GM21423 (cell line): ENCODE measurements around the gene CBFA2T3.
"Not testable (repeated sequence)": the region's sequence is repeated elsewhere in the genome, so short reads cannot be mapped to it uniquely, and the experiment has no call there.

Experiments
- ATAC-seq: cut with Tn5 transposase; IDR thresholded peaks from one replicate; pipeline ENCODE4 v1.9.1; 2021; ENCODE audit warnings: mild to moderate bottlenecking, moderate library complexity; ENCODE audit not compliant: unreplicated experiment

The CBFA2T3 gene

DNA sequence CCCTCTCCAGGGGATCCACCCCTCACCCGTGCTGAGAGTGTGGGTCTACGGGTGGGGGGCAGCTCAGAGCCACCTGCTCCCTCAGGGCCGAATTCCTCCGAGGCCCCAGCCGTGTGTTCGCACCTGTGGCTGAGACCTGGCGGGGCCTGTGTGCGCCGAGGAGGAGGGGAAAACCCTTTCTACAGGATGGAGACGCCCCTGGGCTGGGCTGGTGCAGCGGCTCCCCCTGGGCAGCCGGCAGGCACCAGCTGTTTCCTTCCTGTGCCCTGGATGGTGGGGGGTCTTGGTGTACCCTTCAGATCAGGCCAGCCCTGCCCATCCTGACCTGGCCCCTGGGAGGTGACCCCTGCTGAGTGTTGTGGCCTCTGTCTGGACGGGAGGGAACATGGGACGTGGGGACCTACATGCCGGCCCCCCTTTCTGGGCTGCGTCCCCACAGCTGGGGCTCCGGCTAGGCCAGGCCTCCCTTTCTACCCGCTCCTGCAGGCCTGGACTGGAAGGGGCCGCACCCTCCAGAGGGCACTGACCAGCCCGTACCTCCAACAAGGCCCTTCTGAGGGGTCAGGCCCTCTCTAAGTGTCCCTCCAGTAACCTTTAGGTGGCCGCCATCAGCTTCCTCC, 82.2 kb downstream of the CBFA2T3 start:
- no peak for ATAC-seq

GRCh38 chr16:88894266-88894665, 82.7 kb downstream of the CBFA2T3 start:
- ATAC-seq: not testable (repeated sequence)

DNA sequence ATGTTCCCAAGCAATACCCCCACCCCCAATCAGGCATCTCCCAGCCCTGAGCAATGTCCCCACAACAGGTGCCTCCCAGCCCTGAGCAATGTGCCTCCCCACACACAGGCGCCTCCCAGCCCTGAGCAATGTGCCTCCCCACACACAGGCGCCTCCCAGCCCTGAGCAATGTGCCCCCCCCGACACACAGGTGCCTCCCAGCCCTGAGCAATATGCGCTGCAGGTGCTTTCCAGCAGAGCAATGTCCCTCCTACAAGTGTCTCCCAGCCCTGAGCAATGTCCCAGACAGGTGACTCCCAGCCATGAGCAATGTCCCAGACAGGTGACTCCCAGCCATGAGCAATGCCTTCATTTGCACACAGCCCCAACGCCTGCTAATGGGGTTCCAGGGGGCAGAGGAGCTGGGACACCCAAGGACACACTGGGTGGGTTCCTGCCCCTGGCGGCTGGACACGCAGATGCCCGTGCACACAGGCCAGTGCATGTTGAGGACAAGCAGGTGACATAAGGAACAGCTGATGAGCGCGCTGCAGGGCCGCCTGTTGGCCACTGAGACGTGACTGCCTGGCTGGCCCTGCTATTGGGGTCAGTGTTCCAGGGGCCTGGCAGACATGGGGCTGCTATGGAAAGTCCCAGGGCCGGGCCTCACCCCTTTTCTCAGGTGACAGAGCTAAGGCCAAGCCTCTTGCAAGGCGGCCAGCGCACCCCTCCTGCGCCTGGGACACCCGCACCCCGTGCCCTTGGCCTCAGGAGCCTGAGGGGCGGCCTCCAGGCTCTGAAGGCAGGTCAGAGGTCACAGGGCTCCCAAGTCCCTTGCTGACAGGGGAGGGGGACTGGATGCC, 83.7 kb downstream of the CBFA2T3 start:
- ATAC-seq: no peak

GRCh38 chr16:88892065-88892464, 84.9 kb downstream of the CBFA2T3 start:
- no peak for ATAC-seq

DNA sequence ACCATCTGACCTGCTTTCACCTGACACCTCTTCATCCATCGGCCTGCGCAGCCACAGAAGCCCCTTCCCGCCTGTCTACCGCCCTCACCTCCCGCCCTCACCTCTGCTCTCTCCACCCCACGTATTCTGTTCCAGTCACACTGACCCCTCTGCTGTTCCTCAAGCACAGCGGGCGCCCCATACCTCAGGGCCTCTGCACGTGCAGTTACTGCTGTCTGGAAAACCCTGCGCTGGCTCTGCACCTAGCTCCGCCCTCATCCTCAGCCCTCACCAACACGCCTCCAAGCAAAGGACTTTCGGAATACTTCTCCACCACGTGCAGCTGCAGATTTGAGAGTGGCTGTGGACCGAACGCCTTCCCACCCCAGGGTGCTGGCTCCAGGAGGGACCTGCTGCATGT, 85.9 kb downstream of the CBFA2T3 start:
- ATAC-seq: no peak

GRCh38 chr16:88889702-88890352, 87.2 kb downstream of the CBFA2T3 start:
- ATAC-seq: not testable (repeated sequence)

DNA sequence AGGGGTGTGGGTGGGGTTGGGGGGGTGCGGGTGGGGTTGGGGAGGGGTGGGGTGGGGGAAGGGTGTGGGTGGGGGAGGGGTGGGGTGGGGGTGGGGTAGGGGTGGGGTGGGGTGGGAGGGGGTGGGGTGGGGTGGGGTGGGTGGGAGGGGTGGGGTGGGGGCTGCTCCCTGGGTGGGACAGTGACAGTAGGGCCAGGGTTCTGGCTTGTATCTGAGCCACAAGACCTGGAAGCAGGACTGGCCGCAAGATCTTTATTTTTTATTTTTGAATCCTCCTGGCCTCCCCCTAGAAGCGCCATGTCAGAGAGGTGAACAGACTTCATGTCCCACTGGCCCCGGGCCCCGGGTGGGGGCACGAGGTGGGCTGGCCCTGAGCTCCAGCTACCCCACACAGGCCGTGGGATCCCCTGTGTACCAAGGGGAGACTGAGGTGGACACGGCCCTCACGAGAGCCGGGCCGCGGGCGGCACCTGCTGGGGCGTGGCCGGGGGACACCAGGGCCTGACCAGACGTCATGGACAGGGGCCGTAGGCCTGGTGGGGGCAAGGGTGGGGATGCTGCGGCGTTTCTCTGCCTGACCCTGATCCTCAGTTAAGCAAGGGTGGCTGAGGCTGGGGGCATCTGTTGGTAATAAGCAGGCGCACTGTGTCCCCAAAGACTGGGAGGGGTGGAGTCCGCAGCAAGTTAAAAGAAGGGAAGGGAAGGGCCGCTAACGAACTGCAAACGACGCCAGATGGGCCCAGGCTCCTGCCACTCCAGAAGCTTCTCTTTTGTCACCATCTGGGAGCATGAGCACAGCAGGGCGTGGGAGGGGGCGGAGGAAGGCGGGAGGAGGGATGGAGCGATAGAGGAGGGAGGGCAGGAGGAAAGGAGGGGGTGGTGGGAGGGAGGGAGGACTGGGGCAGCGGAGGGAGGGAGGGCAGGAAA, 88.3 kb downstream of the CBFA2T3 start:
- no peak for ATAC-seq

DNA sequence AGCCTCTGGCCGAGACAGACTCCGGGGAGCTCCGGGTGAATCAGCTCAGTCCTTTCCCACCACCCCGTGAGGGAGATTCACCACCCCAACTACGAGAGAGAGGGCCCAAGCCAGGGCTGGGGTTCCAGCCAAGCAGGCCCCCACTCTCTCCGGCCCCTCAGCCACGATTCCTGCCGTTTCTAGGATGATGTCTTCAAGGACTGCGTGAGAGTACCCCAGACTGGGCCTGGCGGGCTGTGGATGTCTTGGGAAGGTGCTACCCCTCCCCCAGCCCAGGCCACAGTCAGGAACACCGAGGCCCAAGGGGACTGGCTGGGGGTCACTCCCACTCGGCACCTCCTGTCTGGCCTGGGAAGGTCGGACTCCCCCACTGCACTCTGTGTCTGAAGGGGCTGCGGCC, 89.0 kb downstream of the CBFA2T3 start:
- ATAC-seq: no peak

- no peak for ATAC-seq
Measured at GRCh38 chr16:88886845-88887521, 90.0 kb downstream of the CBFA2T3 start.

- ATAC-seq: no peak
Measured at GRCh38 chr16:88886420-88886844, 90.6 kb downstream of the CBFA2T3 start.

DNA sequence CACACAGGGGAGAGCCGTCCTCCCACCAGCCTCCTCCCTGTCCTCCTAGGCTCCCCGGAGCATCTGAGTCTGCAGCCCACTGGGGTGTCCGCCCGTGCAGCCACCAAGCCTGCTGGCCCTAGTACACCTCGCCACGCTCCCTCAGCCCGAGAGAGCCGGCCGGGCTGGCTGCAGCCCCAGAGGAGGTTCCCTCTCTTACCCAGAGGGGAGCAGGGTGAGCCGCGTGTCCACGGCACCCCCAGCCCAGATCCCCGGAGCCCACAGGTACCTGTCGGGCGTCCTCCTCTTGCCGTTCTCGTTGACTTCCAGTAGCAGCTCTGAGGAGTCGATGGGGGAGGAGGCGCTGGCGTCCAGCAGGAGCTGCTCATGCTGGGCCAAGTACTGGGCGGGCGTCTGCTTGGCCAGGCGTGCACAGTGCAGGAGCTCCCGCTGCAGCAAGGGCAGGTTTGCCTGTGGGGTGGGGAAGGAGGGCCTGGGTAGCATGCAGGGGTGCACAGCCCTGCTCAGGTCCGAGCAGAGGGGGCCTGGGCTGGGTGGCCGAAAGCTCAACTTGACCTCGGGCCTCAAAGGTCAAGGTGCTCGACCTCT, 91.2 kb downstream of the CBFA2T3 start:
- no peak for ATAC-seq

DNA sequence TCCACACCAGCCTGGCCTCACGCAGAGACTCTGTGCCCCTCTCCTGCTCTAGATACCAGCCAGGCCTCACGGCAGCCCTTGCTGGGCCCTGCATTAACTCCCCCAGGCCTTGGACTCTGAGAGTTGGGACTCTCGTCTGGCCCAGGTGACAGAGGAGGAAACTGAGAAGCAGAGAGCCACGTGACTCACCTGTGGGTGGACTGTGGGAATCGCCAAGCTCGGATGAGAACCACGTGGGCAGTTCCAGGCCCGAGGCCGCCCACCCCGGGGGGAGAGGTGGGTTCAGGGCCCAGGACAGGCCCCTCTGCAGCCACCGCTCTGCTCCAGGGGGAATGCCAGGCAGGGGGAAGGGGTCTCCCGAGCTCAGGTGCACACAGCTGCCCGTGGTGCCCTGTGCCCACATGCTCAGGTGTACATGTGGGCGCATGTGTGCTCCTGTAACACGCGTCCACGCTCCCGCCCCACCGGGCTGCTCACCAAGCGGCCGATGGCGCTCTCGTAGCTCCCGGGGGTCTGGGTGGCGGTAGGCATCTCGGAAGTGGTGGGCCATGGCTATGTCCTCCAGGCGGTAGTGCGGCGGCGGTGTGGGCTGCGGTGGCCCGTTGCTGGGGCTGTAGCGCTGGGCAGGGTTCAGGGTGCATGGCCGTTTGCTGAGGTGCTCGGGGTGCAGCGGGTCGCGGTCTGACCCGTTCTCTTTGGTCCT, 92.3 kb downstream of the CBFA2T3 start:
- no peak for ATAC-seq

GRCh38 chr16:88883946-88884345, 93.1 kb downstream of the CBFA2T3 start:
- no peak for ATAC-seq

- no peak for ATAC-seq
Measured at GRCh38 chr16:88883117-88883895, 93.7 kb downstream of the CBFA2T3 start.

DNA sequence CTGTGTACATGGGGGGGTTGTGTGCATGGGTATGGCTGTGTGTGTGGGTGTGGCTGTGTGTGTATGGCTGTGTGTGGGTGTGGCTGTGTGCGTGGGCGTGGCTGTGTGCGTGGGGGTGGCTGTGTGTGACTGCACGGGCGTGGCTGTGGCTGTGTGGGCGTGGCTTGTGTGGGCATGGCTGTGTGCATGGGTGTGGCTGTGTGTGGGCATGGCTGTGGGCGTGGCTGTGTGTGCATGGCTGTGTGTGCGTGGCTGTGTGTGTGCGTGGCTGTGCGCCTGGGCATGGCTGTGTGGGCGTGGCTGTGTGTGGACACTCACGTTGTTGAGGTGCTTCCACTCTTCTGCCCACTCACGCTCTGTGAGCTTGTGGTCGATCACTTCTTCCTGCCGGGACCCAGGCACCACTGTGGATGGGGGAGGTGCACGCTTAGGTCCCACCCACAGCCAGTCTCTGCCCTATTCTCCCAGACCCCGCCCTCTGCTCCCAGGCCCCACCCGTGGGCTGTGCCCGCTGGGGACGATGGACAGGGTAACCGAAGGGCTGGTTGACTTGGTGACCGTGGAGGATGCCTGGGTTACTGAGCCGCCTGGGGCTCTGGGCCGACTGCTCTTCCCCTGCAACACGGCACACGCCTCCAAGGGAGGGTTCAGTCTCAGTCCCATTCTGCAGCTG, 94.5 kb downstream of the CBFA2T3 start:
- no peak for ATAC-seq

- no peak for ATAC-seq
Measured at GRCh38 chr16:88881675-88882357, 95.2 kb downstream of the CBFA2T3 start.

DNA sequence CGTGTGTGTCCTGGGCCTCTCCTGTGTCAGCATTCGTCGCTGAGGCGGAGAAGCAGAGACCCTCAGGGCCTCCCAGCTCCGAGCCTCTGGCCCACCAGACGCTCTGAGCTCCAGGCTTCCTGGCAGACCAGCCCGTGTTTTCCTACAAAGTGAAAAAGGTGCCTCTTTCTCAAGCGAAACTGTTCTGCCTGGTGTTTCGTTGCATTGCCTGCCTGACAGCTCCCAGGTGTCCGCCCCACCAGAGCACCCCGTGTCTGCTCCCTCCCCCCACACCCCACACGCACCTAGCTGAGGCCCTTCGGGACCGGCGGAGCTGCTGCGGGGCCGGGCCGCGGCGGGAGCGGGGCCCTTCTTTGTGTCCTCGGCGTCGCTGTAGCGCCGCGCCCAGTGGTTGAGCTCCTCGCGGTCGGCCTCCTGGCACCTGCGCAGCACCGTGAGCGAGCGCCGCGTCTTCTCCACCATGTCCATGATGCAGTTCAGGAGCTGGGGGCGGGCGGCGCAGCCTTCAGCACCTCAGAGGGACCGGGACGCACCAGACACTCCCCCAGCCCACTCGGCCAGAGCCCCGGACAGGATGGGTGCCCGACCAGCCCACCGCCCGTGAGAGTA, 95.9 kb downstream of the CBFA2T3 start:
- ATAC-seq: no peak
